ENCODE results near the gene ZMAT3.
A peak's percentile ranks its signal among the peaks of the same experiment; 100 is the strongest.
"Not testable (repeated sequence)": the region's sequence is repeated elsewhere in the genome, so short reads cannot be mapped to it uniquely, and the experiment has no call there.

ZMAT3 gene

DNA sequence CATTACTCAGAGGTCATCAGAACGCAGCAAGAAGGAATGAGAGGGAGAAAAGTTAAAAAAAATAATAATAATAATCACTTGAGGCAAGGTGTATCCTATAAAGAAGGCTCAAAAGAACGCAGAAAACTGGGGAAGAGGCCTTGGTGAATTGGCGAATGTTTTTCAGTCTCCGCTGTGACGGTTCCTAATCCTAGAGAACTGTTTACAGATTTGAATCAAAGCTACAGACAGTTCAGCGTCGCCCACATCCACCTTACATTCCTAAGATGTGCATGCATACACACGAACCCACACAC, 634 bp downstream of the ZMAT3 start:
- in situ Hi-C loops (cut with MboI; ENCODE audit: low pct_unique_long_range_greater_than_20kb, low sequenced_read_pairs): no loop called here
- no peak for DNase-seq

DNA sequence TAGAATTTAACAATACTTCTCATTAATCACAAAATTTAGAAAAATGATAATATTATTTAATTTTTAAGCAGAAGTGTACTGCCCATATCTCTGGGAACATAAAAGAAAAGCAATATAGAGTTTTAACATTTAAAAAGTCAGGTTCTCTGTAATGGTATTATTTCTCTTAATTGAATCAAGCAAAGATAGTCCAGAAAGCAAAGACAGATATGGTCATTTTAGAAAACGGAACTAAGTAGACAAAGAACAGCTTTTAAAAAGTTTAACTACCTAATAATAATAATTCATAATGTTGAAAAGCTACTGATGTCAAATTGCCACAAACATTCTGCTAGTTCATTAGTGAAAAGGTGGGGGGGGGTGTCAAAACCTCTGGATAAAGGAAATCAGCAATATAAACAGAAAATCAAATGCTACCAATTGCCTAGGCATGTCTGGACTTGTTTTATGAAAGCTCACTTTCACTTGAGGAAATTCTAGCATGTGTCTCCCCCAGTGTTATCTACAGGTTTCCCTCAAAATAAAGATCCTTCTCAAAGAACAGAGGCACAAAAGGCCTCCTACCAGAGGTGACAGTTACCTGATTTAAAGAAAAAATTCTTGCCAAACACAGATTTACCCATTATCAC, 1.7 kb downstream of the ZMAT3 start:
- in situ Hi-C loops (cut with MboI; ENCODE audit: low pct_unique_long_range_greater_than_20kb, low sequenced_read_pairs): no loop called here
- peak; percentile 81 for DNase-seq

DNA sequence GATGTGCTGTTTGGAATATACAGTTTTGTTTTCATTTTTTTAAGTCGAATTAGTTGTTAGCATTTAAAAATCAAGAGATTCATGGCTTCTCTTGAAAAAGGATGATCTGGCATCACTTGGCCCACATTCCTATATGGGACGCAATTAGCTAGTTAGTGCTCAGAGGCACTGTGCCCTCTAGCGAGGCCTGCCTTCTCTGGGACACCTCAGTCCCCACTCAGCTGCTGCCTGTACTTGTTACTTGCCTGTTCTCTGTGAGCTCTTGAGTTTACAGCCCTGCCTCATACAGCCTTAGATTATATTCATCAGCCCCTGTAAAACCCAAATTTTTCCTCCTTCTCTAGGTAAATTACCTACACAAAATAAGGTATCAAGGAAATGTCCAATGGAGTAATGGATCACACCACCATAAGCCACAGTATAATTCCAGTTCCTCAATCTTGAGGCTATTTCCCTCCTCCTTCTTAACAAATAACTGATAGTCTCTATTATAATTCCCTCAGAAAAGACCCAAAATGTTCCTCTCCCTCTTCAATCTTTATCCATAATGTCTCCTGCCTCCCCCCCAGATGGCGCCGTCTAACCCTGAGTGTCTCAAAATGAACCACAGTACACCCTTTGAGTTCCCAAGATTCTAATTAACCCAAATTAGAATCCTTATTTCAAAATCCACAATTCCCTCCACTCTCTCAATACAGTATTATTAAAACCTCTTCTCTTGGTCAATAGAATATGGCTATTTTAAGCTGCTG, 2.7 kb downstream of the ZMAT3 start:
- DNase-seq: no peak
- in situ Hi-C loops (cut with MboI; ENCODE audit: low pct_unique_long_range_greater_than_20kb, low sequenced_read_pairs): no loop called here

DNA sequence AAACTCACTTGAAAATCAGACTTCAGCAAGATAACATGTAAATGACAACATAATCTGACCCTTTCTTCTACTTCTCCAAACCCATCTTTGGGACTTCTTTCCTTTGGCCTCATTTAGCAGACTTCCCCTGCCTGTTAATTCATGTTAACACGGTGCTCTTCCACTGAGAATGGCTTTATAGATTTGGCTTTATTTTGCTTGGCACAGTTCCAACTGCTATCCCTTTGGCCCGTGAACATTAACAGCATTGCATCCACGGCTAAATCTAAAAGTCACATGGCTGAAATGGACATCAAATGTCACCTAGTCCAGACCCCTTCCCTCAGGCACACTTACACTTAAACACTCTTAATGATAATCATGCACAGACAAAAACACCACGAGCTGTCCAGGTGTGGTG, 3.8 kb downstream of the ZMAT3 start:
- peak; percentile 45 for DNase-seq
- in situ Hi-C loops (cut with MboI; ENCODE audit: low pct_unique_long_range_greater_than_20kb, low sequenced_read_pairs): no loop called here

DNA sequence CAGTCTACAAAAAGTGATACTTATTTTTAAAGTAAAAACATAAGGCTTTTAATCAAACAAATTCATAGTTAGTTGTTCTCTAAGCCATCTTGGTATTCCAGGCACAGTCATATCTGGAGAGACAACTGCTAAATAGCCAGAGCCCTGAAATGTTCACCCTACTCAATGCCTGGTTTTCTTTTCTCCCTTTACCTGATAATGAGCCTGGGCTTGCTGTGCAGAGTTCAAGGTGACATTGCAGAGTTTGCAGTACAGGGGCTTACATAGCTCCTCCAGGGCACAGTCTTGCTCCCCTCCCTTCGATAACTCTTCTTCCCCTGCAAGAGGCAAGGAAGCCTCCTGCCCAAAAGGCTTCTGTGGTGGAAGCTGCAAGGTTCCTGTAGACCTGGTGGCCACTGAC, 4.3 kb downstream of the ZMAT3 start:
- in situ Hi-C loops (cut with MboI; ENCODE audit: low pct_unique_long_range_greater_than_20kb, low sequenced_read_pairs): no loop called here
- DNase-seq: no peak

DNA sequence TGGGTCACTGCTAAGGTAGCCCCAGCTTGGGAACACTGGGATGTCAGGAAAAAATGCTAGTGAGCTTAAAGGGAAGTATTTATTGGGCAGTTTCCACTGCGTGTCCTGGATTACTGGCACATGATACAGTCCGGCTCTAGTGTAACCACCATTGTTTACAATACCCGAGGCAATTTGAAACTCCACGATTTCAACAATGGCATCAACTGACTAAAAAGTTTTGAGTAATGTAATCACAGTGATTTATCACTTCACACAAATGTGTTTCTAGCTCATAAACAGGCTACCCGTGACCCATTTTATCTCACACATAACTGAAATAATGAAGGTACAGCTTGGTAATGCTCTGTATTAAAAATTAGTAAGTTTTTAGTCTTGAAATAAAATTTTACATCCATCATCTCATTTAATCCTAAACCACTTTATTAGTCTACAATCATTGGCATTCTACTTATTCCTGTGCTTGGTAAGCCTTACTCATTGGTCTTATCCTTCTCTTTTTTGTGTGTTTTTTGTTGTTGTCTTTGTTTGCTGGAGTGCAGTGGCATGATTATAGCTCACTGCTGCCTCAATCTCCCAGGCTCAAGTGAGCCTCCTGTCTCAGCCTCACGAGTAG, 7.6 kb downstream of the ZMAT3 start:
- DNase-seq: no peak
- in situ Hi-C loops (cut with MboI; ENCODE audit: low pct_unique_long_range_greater_than_20kb, low sequenced_read_pairs): no loop called here

DNA sequence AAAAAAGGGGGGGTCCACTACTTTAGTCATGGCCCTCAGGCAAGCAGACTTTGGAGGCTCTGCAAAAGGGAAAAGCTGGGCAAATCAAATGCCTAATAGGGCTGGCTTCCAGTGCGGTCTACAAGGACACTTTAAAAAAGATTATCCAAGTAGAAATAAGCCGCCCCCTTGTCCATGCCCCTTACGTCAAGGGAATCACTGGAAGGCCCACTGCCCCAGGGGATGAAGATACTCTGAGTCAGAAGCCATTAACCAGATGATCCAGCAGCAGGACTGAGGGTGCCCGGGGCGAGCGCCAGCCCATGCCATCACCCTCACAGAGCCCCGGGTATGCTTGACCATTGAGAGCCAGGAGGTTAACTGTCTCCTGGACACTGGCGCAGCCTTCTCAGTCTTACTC, 15.3 kb downstream of the ZMAT3 start:
- no peak for DNase-seq
- in situ Hi-C loops (cut with MboI; ENCODE audit: low pct_unique_long_range_greater_than_20kb, low sequenced_read_pairs): no loop called here

DNA sequence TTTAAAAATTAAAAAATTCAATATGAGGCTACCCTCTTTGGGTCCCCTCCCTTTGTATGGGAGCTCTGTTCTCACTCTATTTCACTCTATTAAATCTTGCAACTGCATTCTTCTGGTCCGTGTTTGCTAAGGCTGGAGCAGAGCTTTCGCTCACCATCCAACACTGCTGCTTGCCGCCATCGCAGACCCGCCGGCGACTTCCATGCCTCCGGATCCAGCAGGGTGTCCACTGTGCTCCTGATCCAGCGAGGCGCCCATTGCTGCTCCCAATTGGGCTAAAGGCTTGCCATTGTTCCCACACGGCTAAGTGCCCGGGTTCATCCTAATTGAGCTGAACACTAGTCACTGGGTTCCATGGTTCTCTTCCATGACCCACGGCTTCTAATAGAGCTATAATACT, 17.0 kb downstream of the ZMAT3 start:
- DNase-seq; in situ Hi-C loops (cut with MboI; ENCODE audit: low pct_unique_long_range_greater_than_20kb, low sequenced_read_pairs): not testable (repeated sequence)

DNA sequence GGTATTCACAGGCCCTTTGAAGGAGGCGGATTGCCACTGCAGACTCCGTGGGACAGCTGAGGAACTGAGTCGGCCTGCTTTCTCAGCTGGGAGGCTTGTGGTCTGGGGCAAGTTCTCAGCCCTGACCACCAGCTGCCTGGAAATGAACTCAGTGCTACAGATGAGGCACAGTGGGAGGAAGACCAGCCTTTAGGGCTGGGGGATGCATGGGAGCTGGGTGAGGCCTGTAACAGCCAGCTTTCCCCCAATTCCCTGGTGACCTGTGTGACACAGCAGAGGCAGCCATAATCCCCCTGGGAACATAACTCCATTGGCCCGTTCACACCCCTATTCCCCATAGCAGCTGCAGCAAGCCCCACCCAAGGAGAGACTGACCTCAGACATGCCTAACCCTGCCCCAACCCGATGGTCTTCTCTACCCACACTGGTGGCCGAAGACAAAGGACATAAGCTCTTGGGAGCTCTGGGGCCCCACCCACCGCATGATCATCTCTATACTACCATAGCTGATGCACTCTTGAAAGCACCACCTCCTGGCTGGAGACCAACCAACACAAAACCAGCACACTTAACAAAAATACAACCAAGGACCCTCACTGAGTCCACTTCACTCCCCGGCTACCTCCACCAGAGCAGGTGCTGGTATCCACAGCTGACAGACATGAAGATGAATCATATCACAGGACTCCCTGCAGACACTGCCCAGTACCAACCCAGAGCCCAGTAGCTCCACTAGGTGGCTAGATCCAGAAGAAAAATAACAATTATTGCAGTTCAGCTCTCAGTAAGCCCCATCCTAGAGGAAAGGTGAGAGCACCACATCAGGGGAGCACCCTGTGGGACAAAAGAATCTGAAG, 24.9 kb downstream of the ZMAT3 start:
- in situ Hi-C loops (cut with MboI; ENCODE audit: low pct_unique_long_range_greater_than_20kb, low sequenced_read_pairs): no loop called here
- no peak for DNase-seq

DNA sequence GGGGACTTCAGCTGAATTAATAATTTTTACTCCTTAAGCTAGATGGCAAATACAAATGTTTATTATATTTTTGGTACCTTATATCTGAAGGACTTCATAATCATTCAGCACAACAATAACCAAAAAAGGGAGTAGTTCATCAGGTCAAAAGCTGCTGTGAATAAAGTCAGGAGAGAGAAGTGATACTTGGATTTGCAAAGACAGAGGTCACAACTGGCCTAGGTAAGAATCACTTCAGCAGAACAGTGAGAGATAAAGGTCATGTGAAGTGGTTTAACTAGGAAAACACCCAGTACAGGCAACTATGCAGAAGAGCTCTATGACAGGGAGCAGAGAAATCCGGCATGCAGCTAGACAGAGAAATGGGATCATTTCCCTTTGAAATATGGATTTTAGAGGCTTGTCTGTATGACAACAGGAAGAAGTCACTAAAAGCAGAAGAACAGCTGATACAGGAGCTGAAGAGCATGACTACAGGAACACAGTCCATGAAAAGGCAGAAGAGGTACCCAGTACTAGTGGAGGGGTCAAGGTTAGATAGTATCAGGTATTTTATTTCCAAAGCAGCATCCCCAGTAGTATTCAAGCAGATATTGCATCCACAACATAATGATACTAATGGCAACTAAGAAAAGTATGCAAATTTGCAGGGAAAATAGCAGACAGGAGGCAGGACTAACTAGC, 25.7 kb downstream of the ZMAT3 start:
- peak; percentile 43 for DNase-seq
- in situ Hi-C loops (cut with MboI; ENCODE audit: low pct_unique_long_range_greater_than_20kb, low sequenced_read_pairs): no loop called here

DNA sequence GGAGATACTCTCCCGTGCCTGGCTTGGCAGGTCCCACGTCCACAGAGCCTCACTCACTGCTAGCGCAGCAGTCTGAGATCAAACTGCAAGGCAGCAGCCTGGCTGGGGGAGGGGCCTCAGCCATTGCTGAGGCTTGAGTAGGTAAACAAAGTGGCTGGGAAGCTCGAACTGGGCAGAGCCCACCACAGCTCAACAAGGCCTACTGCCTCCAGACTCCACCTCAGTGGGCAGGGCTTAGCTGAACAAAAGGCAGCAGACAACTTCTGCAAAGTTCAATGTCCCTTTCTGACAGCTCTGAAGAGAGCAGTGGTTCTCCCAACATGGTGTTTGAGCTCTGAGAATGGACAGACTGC, 32.7 kb downstream of the ZMAT3 start:
- DNase-seq; in situ Hi-C loops (cut with MboI; ENCODE audit: low pct_unique_long_range_greater_than_20kb, low sequenced_read_pairs): not testable (repeated sequence)

DNA sequence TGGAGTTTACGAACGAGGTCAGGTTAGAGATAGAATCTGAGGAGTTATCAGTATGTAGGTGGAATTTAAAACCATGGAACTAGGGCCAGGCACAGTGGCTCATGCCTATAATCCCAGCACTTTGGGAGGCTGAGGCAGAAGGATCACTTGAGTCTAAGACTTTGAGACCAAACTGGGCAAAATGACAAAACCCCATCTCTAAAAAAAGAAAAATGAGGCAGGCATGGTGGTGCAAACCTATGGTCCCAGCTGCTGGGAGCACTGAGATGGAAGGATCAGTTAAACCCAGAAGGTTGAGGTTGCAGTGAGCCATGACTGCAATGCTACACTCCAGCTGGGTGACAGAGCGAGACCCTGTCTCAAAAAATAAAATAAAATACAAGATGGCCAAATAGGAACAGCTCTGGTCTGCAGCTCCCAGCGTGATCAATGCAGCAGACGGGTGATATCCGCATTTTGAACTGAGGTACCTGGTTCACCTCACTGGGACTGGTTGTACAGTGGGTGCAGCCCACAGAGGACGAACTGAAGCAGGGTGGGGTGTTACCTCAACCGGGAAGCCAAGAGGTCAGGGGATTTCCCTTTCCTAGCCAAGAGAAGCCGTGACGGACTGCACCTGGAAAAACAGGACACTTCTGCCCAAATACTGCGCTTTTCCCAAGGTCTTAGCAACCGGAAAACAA, 33.3 kb downstream of the ZMAT3 start:
- in situ Hi-C loops (cut with MboI; ENCODE audit: low pct_unique_long_range_greater_than_20kb, low sequenced_read_pairs): no loop called here
- no peak for DNase-seq

DNA sequence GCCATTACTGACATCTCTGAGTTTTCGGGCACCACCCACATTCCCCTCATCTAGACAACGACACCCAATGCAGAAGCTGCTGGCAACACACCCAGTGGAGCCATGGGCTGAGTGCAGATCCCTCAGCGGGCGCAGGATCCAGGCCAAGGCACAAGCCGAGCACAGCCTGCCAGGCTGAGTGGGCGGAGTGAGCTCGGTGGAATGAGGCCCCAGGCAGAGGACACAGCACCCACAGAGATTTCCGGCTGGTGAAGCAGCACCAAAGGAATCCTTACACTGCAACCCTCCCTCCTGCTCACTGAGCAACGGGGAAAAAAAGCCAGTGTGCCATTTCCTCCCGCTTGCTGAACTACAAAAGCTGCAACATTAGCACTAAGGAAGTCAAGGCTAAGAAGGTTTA, 34.3 kb downstream of the ZMAT3 start:
- peak; percentile 87 for DNase-seq
- in situ Hi-C loops (cut with MboI; ENCODE audit: low pct_unique_long_range_greater_than_20kb, low sequenced_read_pairs): no loop called here

DNA sequence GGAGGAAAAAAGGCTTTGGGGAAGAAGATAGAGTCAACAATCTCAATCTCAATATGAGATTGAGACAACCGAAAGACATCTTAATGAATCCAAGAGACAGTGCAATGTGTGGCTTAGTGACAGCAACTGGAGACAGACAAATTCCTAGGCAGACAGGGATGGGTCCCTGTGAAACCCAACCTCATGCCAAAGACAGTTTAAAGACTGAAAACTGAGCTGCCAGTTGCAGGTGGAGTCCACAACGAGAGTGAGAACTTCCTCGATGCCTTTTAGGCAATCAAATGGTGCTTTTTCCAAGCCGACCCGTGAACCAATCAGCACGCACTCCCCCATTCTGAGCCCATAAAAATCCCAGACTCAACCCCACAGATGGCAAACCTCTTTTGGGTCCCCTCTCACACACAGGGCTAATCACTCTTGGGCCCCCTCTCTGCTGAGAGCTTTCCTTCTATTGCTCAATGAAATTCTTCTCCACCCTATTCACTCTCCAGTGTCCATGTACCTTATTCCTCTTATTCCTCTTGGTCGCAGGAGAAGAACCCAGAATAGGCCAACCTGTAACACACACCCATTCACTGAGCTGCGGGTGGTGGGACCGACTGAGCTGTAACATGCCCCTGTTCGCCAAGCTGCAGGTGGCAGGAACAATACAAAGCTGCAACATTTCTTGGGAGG, 34.8 kb downstream of the ZMAT3 start:
- no peak for DNase-seq
- in situ Hi-C loops (cut with MboI; ENCODE audit: low pct_unique_long_range_greater_than_20kb, low sequenced_read_pairs): no loop called here

DNA sequence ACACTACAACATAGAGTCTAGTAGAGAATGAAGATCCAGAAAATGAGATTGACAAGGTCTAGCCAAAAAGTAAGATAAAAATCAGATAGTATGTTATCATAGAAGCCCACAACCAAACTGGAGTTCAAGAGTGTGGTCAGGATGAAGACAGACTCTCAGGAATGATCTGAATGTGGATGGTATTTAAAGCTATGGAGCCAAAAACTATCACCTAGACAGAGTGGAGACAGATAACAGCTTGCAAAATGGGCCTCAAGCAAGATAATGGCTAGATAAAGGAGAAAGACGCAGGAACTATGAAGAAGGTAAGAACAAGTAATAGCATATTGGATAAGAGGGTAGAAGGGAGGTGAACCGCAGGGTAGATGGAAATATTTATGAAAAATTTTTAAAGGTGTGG, 35.4 kb downstream of the ZMAT3 start:
- no peak for DNase-seq

DNA sequence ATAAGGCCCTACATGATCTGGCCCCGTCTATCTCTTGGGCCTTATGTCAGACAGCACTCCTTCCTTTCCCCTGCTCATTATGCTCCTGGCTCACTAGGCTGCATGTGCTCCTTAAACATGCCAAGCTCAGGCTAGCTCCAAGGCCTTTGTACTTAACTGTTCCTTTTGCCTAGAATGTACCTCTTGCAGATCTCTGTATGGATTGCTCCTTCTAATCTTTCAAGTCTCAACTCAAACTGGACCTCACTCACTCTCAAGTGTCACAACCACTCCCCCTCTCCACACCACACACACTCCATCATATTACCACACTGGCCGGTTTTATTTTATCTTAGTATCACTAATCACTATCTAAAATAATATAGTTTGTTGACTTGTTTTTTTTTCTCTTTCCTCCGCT, 36.4 kb downstream of the ZMAT3 start:
- DNase-seq: no peak
- in situ Hi-C loops (cut with MboI; ENCODE audit: low pct_unique_long_range_greater_than_20kb, low sequenced_read_pairs): no loop called here

More for the DNA sequence above, 35.4 kb downstream of the ZMAT3 start:
- in situ Hi-C loops (cut with MboI; ENCODE audit: low pct_unique_long_range_greater_than_20kb, low sequenced_read_pairs): no loop called here

DNA sequence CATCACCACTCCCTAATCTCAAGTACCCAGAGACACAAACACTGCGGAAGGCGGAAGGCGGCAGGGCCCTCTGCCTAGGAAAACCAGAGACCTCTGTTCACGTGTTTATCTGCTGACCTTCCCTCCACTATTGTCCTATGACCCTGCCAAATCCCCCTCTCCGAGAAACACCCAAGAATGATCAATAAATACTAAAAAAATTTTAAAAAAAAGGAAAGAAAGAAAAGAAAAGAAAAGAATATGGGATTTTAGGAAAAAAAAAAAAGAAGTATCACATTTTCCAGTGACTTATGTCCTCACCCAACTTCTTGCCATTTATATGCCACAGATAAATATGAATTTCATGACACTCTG, 38.3 kb downstream of the ZMAT3 start:
- peak; percentile 48 for DNase-seq
- in situ Hi-C loops (cut with MboI; ENCODE audit: low pct_unique_long_range_greater_than_20kb, low sequenced_read_pairs): not testable (repeated sequence)

DNA sequence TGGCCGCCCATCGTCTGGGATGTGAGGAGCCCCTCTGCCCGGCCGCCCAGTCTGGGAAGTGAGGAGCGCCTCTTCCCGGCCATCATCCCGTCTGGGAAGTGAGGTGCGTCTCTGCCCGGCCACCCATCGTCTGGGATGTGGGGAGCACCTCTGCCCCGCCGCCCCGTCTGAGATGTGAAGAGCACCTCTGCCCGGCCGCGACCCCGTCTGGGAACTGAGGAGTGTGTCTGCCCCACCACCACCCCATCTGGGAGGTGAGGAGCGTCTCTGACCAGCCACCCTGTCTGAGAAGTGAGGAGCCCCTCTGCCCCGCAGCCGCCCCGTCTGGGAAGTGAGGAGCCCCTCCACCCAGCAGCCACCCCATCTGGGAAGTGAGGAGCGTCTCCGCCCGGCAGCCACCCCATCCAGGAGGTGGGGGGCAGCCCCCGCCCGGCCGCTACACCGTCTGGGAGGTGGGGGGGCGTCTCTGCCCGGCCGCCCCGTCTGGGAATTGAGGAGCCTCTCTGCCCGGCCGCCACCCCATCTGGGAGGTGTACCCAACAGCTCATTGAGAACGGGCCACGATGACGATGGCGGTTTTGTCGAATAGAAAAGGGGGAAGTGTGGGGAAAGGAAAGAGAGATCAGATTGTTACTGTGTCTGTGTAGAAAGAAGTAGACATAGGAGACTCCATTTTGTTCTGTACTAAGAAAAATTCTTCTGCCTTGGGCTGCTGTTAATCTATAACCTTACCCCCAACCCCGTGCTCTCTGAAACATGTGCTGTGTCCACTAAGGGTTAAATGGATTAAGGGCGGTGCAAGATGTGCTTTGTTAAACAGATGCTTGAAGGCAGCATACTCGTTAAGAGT, 38.9 kb downstream of the ZMAT3 start:
- DNase-seq; in situ Hi-C loops (cut with MboI; ENCODE audit: low pct_unique_long_range_greater_than_20kb, low sequenced_read_pairs): not testable (repeated sequence)

Measured in KBM-7 (cell line).